ENCODE data around the gene MATCAP1. TPM values are rescaled to one million over a fixed set of nuclear protein-coding genes. Genes with fewer than 3 reads are reported as not detected.

Gene MATCAP1
- total and polyA plus RNA-seq, 2 experiments from 2014 or later: 53.7 to 78.1 TPM

DNA sequence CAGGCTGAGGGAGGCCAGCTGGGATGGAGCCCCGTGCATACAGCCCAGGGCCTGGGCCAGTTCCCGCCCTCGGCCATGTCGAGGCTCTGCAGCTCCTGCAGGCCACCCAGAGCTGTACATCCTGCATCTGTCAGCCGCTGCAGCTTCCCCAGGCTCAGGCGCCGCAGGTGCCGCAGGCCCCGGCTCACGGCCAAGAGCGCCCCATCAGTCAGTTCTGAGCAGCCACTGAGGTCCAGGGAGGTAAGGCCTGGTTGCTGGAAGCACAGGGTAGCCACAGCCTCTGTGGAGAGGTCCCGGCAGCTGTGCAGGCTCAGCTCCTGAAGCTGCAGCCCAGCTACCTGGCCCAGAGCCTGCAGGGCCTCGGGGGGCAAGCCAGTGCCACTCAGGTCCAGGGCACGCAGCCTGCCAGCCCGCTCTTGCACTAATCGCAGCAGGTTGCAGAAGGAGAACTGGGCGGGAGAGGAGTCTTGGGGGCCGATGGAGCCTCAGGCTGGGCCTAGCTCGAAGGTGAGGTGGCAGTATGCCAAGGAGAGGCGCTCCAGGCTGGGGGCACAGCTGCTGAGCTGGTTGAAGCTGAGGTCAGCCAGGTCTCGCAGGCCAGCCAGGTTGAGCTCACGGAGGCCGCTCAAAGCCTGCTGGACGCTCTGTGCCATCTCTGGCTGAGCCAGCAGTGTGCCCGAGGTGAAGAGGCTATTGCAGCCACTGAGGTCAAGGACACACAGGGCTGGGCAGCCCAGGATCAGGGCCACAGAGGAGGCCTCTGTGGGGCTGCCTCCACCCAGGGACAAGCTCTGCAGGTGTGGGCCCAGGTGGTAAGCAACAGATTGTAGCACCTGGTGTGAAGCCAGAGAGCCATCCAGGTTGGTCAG lies 26.5 kb upstream of the MATCAP1 start:
- TF ChIP-seq, protein P1, sequence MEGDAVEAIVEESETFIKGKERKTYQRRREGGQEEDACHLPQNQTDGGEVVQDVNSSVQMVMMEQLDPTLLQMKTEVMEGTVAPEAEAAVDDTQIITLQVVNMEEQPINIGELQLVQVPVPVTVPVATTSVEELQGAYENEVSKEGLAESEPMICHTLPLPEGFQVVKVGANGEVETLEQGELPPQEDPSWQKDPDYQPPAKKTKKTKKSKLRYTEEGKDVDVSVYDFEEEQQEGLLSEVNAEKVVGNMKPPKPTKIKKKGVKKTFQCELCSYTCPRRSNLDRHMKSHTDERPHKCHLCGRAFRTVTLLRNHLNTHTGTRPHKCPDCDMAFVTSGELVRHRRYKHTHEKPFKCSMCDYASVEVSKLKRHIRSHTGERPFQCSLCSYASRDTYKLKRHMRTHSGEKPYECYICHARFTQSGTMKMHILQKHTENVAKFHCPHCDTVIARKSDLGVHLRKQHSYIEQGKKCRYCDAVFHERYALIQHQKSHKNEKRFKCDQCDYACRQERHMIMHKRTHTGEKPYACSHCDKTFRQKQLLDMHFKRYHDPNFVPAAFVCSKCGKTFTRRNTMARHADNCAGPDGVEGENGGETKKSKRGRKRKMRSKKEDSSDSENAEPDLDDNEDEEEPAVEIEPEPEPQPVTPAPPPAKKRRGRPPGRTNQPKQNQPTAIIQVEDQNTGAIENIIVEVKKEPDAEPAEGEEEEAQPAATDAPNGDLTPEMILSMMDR (IDR thresholded peaks at IDR 0.05; ENCODE audit: low read depth, low read length): no peak
- DNase-seq (ENCODE audit: low read depth in 1 of 2, low spot score in 1 of 2): no peak

GRCh38 chr16:67209565-67209964 lies 25.8 kb upstream of the MATCAP1 start:
- H3K36me3 ChIP-seq: no peaks in the 10 kb centered on the region
- no peak for DNase-seq (ENCODE audit: low read depth in 1 of 2, low spot score in 1 of 2)
- no peaks in the 10 kb centered on the region for H3K4me1 ChIP-seq (ENCODE audit: low read depth)
- no peak overlapping the region for H3K4me3 ChIP-seq
- H3K27me3 ChIP-seq: no peaks in the 10 kb centered on the region
- no peak overlapping the region for H3K27ac ChIP-seq
- no peaks in the 10 kb centered on the region for H3K9me3 ChIP-seq (ENCODE audit: low read depth)
- TF ChIP-seq, protein P1 (IDR thresholded peaks at IDR 0.05; ENCODE audit: low read depth, low read length): no peak

More for the DNA sequence above, 26.5 kb upstream of the MATCAP1 start:
- Histone ChIP-seq H3K4me3 (no peak overlapping the region), H3K36me3 (no peaks in the 10 kb centered on the region), H3K9me3 (ENCODE audit: low read depth) (no peaks in the 10 kb centered on the region), H3K27ac (no peak overlapping the region), H3K4me1 (ENCODE audit: low read depth) (no peaks in the 10 kb centered on the region), H3K27me3 (no peaks in the 10 kb centered on the region)

DNA sequence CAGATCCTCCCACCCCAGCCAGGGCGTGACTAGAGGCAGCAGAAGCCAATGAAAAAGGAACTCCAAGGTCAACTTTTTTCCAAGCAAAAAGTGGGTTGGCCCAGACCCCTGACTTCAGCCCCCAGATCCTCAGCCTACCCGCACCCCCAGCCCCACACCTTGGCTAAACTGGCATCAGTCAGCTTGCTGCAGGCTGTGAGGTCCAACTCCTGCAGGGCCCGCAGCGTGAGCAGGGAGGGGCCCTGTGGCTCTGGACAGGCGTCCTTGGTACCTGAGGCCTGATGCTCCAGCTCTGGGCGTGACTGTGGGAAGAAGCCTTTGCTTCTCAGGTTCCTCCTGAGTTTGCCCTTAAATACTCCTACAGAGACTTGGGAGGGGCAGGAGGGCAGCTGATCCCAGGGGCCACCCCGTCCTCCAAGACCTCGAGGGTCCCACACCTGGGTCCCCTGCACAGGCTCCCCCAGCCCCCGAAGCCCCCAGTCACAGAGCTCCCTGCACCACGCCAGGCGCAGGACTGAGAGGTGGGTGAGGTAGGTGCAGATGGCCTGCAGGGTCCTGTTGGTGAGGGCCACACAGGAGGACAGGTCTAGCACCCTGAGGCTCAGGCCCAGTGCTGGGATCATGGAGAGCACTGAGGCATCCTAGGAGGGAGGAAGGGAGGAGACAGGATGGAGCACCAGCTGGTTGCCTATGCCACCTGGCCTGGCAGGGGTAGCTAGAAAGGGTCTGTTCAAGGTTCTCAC lies 24.6 kb upstream of the MATCAP1 start:
- H3K4me3 ChIP-seq: no peak overlapping the region
- H3K27me3 ChIP-seq: no peaks in the 10 kb centered on the region
- H3K9me3 ChIP-seq (ENCODE audit: low read depth): no peaks in the 10 kb centered on the region
- no peak overlapping the region for H3K27ac ChIP-seq
- no peak for DNase-seq (ENCODE audit: low read depth in 1 of 2, low spot score in 1 of 2)
- H3K4me1 ChIP-seq (ENCODE audit: low read depth): no peaks in the 10 kb centered on the region
- peaks cover 2% of the 10 kb centered on the region for H3K36me3 ChIP-seq
- TF ChIP-seq, protein P1 (IDR thresholded peaks at IDR 0.05; ENCODE audit: low read depth, low read length): no peak

DNA sequence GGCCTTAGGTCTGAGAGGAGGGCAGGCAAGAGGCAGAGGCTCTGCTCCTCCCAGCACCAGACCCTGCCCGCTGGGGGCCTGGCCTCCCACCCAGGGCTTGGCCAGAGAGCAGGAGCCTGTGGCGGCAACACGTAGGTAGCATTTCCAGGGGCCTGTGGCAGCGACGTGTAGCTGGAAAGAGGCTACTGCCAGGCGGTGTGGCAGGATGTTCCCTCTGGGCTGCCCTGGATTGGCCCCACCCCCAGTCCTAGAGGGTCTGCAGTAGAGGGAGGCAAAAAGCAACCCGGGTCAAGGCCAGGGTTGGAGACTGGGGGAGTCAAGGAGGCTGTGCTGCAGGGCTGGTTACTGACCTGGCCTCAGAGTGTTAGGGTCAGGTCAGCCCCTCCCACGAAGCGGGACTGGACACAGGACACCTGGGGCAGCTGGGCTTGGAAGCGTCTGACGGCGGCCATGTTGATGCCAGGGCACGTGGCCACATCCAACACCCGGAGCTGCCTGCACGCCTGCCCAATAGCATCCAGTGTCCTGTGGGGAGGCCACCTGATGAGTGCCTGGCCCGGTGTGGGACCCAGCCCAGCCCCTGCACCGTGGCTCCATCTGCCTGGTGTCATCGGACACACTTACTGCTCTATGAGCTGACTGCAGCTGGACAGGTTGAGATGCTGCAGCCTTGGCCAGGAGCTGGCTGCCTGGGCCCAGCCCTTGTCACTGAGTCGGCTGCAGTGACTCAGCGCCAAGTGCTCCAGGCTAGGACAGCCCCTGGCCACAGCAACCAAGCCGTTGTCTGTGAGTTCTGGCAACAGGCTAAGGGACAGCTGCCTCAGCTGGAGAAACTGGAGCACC lies 23.7 kb upstream of the MATCAP1 start:
- TF ChIP-seq, protein P1 (IDR thresholded peaks at IDR 0.05; ENCODE audit: low read depth, low read length): no peak
- peaks cover 2% of the 10 kb centered on the region for H3K36me3 ChIP-seq
- no peak for DNase-seq (ENCODE audit: low read depth in 1 of 2, low spot score in 1 of 2)
- no peaks in the 10 kb centered on the region for H3K9me3 ChIP-seq (ENCODE audit: low read depth)
- H3K27me3 ChIP-seq: no peaks in the 10 kb centered on the region
- no peaks in the 10 kb centered on the region for H3K4me1 ChIP-seq (ENCODE audit: low read depth)
- no peak overlapping the region for H3K27ac ChIP-seq
- no peak overlapping the region for H3K4me3 ChIP-seq

- DNase-seq (ENCODE audit: low read depth in 1 of 2, low spot score in 1 of 2): no peak
Observed at GRCh38 chr16:67206838-67207248, 23.1 kb upstream of the MATCAP1 start.

More at GRCh38 chr16:67206838-67207248, 23.1 kb upstream of the MATCAP1 start:
- Histone ChIP-seq H3K27me3 (no peaks in the 10 kb centered on the region), H3K36me3 (peaks cover 2% of the 10 kb centered on the region), H3K27ac (no peak overlapping the region), H3K4me1 (ENCODE audit: low read depth) (no peaks in the 10 kb centered on the region), H3K4me3 (no peak overlapping the region), H3K9me3 (ENCODE audit: low read depth) (no peaks in the 10 kb centered on the region)
- TF ChIP-seq, protein P1 (IDR thresholded peaks at IDR 0.05; ENCODE audit: low read depth, low read length): no peak

Data from cardiac muscle cell (in vitro differentiated cells and primary cell).